Stimulated activated CD4-positive, alpha-beta T cell treated with anti-CD3 and anti-CD28 coated beads, Interleukin-2, amount 100 ng/mL, for 48 hours (primary cell): ENCODE measurements around the gene RELT.

Experiments
- DNase-seq, 2 donors: peaks; one replicate each; pipeline ENCODE4 v3.0.0-alpha.2; 2020

RELT gene

GRCh38 chr11:73376803-73377629, 817 bp downstream of the RELT start:
- peak; percentile 44 to 57 for DNase-seq

- no peak for DNase-seq
Observed at GRCh38 chr11:73379189-73379880, 3.1 kb downstream of the RELT start.

DNA sequence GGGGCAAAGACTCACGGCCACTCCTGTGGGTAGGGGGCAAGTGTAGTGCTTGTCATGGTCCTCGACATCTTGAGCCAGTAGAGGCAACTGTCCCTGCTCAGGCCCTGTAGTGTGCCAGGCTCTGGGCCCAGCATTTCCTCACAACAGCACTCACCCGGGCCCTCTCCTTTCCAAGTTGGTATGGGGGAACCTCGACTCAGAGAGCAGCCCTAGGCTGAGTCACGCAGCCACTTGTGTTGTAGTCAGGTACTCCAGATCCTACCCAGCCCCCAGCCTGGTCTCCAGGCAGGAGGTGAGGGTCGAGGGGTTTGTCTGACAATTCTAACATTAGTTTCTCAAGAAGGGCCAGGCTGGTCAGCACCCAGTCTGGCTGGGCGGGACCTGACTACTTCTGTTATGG, 4.1 kb downstream of the RELT start:
- no peak for DNase-seq

- DNase-seq = no peak
Observed at GRCh38 chr11:73380897-73381410, 4.8 kb downstream of the RELT start.

DNA sequence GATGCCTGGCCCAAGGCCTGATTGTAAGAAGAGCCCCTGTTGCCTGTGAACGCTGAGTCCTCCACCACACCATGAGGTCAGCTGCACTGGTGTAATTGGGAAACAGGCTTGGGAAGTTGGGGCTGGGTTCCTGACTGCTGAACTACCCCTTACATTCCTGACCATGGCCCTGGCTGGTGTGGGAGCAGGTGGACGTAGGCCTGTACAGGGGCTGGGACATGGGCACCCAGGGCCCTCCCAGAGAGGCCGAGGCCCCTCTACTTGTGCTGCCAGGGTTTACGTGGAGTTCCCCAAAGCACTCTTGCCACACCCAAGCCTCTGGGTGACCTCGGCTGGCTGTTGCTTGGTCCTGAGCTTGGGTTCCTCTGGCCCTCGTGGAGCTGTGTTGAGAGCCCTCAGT, 5.4 kb downstream of the RELT start:
- no peak for DNase-seq

- no peak for DNase-seq
Observed at GRCh38 chr11:73382183-73382582, 6.0 kb downstream of the RELT start.

DNA sequence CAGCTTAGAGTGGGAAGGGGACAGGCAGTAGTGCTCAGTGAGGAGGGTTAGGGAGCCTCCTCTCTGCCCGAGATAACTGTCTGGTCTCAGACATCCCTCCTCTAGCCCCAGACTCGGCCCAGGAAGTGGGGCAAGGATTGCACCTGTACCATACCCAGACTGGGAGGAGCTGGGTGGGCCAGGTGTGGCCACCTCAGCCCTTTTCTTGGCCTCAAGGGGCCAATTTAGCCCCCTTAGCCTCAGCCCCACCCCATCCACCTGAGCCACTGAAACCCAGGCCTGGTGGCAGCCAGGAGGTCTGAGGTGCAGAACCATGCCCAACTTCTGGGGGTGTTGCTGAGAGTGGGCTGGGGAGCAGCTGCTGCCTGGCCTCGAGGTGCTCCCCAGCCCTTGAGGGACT, 6.5 kb downstream of the RELT start:
- DNase-seq = no peak

DNA sequence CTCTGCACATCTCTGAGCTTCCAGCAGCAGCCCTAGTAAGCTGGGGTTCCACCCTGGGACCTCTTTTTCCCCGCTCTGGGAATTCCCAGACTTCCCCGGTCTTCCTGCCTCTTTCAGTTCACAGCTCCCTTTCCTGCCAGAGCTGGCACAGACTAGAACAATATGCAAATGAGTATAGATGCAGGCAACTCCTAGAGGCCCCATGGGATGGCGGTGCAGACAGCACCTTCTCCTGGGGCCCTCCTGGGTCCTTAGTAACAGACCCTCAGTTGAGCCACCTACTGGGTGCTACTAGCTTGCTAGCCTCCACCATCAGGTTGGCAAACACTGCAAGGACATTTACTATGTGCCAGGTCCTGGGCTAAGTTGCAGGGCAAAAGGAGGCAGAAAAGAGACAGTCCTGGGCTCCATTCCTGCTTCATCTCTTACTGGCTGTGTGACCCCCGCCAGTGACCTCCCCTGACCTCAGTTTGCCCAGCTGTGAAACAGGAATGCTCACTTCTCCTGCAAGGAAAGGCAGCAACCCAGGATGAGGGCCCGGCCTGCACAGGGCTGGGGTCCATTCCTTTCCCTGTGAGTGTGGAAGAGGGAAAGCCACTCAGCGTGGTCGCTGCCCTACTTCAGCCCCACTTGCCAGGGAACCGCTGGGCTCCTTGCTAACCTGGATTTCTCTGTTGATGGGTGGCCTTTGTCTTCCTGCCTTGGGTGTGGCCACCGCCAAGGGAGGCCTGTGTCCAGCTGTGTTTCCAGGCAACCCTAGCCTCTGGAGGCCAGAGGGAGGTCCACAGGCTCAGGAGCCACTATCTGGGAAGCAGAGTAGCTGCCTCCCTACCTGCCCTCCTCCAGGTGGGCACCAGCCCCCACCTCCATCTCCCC, 7.3 kb downstream of the RELT start:
- DNase-seq = no peak

- no peak for DNase-seq
Observed at GRCh38 chr11:73384125-73384441, 7.9 kb downstream of the RELT start.

DNA sequence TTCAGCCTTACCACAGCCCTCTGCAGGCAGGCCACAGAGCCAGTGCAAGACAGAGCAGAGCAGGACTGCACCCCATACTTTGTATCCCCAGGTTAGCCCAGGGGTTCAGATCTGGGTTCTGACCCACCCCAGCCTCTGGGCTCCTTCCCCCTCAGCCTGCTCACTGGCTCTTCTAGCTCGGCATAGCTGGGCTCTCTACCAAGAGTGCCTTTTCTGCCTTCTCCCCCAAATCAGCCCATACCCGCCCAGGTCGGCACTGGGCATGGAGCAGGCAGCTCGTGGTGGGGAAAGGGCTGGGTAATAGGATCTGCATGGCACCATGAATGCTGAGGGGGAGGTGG, 8.3 kb downstream of the RELT start:
- no peak for DNase-seq

DNA sequence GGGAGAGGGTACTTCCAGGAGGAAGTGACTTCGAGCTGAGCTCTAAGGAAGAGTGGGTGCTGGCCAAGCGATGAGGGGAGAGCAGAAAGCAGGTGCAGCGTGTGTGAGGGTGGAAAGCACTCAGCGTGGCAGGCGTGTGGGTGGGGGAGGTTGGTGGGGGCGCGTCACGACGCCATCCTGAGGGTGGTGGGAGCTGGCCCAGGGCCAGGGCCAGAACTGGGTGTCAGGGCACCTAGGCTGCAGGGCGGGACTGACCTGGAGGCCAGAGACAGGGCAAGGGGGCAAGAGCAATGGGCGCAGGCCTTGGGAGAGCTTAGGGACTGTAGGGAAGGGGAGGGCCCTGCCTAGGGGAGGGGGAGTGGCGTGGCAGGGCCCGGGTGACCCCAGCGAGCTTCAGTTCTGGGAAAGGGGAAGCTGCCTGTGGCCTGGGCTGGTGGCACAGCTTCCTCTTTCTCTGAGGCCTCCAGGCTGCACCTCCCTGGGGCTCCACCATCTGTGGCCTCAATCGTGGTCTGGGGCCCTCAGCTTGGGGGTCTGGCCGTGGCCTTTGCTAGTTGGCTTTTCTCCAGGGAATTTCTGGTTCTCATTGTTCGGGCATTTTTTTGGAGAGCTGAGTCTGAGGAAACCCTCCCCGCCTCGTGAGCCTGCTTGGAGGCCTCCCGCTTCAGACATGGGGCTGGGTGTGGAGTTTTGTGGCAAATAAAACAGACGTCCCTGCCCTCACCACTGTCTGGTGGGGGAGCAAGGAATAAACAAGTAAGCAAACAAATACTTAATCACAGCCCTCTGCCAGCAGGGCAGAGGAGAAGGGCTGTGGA, 8.9 kb downstream of the RELT start:
- DNase-seq = no peak

GRCh38 chr11:73386016-73386415, 9.8 kb downstream of the RELT start:
- no peak for DNase-seq

GRCh38 chr11:73386546-73386945, 10.3 kb downstream of the RELT start:
- DNase-seq = no peak

GRCh38 chr11:73387594-73388264, 11.5 kb downstream of the RELT start:
- DNase-seq = no peak

DNA sequence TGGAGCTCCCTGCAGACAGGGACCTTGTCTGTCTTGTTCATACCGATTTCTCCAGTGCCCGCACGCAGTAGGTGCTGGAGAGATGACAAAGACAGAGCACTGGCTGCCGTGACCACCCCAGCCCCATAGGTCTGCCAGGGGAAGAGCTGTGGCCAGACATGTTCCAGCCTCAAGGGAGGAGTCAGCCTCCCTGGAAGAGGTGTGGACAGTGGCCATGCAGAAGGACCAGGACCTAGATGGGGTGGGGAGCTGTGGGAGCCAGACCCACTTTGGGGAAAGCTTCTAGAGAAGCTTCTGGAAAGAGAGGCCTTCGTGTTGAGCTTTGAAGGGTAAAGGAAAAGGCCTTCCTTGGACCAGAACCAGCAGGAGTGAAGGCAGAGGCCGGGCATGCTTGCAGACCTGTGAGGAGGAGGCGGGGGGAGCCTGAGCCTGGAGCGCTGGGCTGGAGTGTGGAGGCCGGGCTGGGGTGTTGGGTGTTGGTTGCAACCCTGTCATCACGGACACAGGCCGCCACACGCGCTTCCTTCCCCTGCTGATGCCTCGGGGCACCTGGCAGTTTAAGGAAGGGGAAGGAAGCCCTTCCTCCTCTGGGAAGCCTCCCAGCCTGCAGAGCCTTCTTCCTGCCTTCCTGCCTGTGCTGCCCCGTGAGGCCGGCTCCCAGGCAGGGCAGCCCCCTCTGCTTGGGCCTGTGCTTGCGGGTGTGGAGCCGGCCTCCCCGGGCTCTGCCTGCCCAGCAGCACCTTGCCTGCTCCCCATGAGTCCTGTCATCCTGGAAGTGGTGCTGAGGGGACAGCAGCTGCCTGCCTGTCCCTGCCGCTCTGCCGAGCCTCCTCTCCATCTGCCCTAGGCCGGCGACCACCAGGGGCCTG, 12.3 kb downstream of the RELT start:
- DNase-seq = no peak

DNA sequence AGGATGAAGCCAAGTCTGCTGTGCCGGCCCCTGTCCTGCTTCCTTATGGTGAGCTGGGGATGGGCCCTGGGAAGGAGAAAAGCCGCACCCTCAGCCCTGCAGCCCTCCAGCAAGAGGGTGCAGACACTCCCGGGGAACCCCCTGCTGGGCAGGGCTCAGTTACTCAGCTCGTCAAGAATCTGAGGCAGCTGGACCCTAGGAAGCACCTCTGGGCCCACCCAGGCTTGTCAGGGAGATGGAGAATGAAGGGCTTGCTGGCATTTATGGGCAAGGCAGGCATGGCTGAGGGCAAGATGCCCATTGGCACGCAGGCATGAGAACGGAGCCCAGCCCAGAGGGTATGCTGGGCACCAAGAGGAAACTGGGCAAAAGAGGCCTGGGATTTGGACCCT, 12.9 kb downstream of the RELT start:
- DNase-seq = no peak

DNA sequence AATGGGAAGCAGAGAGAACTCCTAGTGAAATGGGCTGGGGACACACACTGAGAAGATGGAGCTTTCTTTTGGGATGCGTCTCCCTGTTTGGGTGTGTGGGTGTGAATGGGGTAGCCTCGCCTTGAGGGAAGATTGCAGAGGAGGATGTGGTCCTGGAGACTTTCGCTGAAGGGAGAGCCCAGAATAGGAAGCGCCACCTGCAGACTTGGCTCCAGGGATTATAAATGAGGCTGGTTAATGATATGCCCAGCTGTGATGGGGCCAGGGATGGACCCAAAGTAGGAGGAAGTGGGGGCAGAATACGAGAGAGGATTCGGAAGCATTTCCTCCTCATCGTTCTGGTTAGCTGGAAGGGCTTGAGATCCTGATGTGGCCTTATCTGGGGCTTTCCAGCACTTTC, 13.7 kb downstream of the RELT start:
- DNase-seq = no peak

GRCh38 chr11:73390601-73391565, 14.7 kb downstream of the RELT start:
- no peak for DNase-seq

DNA sequence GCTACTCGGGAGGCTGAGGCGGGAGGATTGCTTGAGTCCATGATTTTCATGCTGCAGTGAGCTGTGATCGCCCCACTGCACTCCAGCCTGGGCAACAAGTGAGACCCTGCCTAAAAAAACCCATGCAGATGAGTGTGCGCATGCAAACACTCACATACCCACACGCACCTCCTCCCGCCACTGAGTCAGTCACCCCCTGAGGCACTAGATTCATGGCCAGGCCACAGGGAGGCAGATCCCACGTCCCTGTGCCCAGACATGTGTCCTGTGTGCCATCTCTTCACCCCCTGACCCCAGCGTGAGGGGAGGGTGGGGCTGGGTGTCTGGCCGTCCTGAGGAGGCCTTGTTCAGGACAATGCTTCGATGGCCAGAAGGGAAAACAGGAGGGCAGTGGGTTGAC, 15.5 kb downstream of the RELT start:
- DNase-seq = no peak
